OCI-LY7 (cell line): Measurements from ENCODE around the gene NKAIN2. TPM values are rescaled to one million over a fixed set of nuclear protein-coding genes. Genes with fewer than 3 reads are reported as not detected.

Experiments used
- BruUV-seq: library from RNA; stranded (reverse); fragments of 400-500 nt; replicated peaks from 2 replicates; lab custom pipeline; 2021; lab: Mats Ljungman, UMichigan
- CTCF ChIA-PET: fragments of 300-600 bp; sonication (Branson Sonifier 250); formaldehyde crosslinking; loops from one replicate; lab custom pipeline; 2022; ENCODE audit warnings: antibody characterized with exemption; ENCODE audit not compliant: unreplicated experiment; lab: Charles Lee
- POLR2A ChIA-PET: fragments of 300-600 bp; sonication (Branson Sonifier 250); formaldehyde crosslinking; loops from one replicate; lab custom pipeline; 2022; ENCODE audit warnings: antibody characterized with exemption; lab: Charles Lee
- DNase-seq: peaks from one replicate; pipeline ENCODE4 v3.0.0-alpha.2; 2015; ENCODE audit warnings: low spot score
- H2AFZ ChIP-seq: fragments of 200-600 bp; sonication (generic), shearing (Covaris generic); 2 replicates; pipeline ENCODE4 v1.6.1; 2014; ENCODE audit warnings: mild to moderate bottlenecking, antibody characterized with exemption, low read length, moderate library complexity
- H3K27ac ChIP-seq: fragments of 200-600 bp; sonication (generic); 2 replicates; pipeline ENCODE4 v1.5.1; 2014; ENCODE audit warnings: mixed run types, low read depth, mild to moderate bottlenecking, moderate library complexity, low read length, inconsistent platforms; ENCODE audit not compliant: poor library complexity, severe bottlenecking
- H3K36me3 ChIP-seq: fragments of 200-600 bp; sonication (generic); 2 replicates; pipeline ENCODE4 v1.6.1; 2014; ENCODE audit warnings: mild to moderate bottlenecking, antibody characterized with exemption, low read length, moderate library complexity, mixed read lengths; ENCODE audit not compliant: insufficient read depth
- H3K4me1 ChIP-seq: fragments of 200-600 bp; sonication (generic); 2 replicates; pipeline ENCODE4 v1.5.1; 2014; ENCODE audit warnings: mild to moderate bottlenecking, low read length; ENCODE audit not compliant: insufficient read depth, poor library complexity, severe bottlenecking
- H3K4me2 ChIP-seq: fragments of 200-600 bp; sonication (generic); 2 replicates; pipeline ENCODE4 v1.6.1; 2014; ENCODE audit warnings: mild to moderate bottlenecking, low read length
- H3K4me3 ChIP-seq: fragments of 200-600 bp; sonication (generic); 2 replicates; pipeline ENCODE4 v1.5.1; 2014; ENCODE audit warnings: mild to moderate bottlenecking, low read depth, low read length; ENCODE audit not compliant: poor library complexity, severe bottlenecking
- H3K79me2 ChIP-seq: fragments of 200-600 bp; sonication (generic); 2 replicates; pipeline ENCODE4 v1.6.1; 2016; ENCODE audit warnings: low read depth, mild to moderate bottlenecking, low read length, moderate library complexity, mixed read lengths; ENCODE audit not compliant: insufficient read depth
- H3K9me2 ChIP-seq: fragments of 200-600 bp; sonication (generic); 2 replicates; pipeline ENCODE4 v1.6.1; 2016; ENCODE audit warnings: mild to moderate bottlenecking, low read length, mixed read lengths; ENCODE audit not compliant: insufficient read depth
- H3K9me3 ChIP-seq: fragments of 200-600 bp; sonication (generic); 2 replicates; pipeline ENCODE4 v1.6.1; 2014; ENCODE audit warnings: mild to moderate bottlenecking, mixed run types, low read length, mixed read lengths
- H4K20me1 ChIP-seq: fragments of 200-600 bp; sonication (generic); 2 replicates; pipeline ENCODE4 v1.6.1; 2014; ENCODE audit warnings: mild to moderate bottlenecking, antibody characterized with exemption, low read length, moderate library complexity, mixed read lengths; ENCODE audit not compliant: insufficient read depth
- EZH2phosphoT487 ChIP-seq: fragments of 200-600 bp; sonication (generic); IDR thresholded peaks from 2 replicates; pipeline ENCODE4 v1.6.1; 2018; ENCODE audit warnings: low read depth, borderline replicate concordance, mild to moderate bottlenecking, mixed run types, antibody characterized with exemption, low read length, moderate library complexity, mixed read lengths
- intact Hi-C: fragments of 100-400 bp; cut with micrococcal nuclease; formaldehyde crosslinking; loops from one replicate; pipeline ENCODE4 v1.10.0; 2022; ENCODE audit not compliant: unreplicated experiment
- total RNA-seq, 2 experiments: library from RNA; depleted of rRNA in 1 of 2; stranded (reverse); fragments of >200 nt in 1 of 2; shearing (Covaris generic) in 1 of 2; gene quantifications; 2 replicates each; pipeline ENCODE4 v1.2.3, GENCODE V29; 2014 to 2022
- TF ChIP-seq, protein P1 (sequence below): fragments of 200-600 bp; sonication (generic); conservative IDR thresholded peaks from 2 replicates; pipeline ENCODE4 v1.5.1; 2014; ENCODE audit warnings: mild to moderate bottlenecking, antibody characterized with exemption, low read length, moderate library complexity, mixed read lengths

Gene NKAIN2
- total RNA-seq, 2 experiments from 2014 or later: not detected

DNA sequence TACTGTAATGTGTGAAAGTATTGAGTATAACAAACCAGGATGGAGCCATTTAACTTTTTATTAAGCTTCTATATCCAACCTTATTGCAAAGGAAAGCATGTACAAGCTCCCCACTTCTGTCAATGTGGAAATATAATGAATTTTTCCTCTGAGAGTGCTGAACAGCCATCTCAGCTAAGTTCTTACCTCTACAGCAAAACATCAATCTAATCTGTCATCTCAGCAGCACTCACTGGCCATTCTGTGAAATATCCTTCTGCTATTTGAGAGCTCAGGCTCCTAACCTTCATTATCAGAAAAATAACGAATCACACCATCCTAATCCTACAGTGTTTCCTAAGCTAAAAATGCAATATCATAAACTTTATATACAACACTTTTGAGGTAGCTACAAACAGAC, 964.6 kb downstream of the NKAIN2 start:
- DNase-seq: no peak
- intact Hi-C loops: no loop called here
- ChIA-PET CTCF (no interaction called here), POLR2A (interaction anchor here (1.0 kb wide), 1 partner anchor 28 kb away, joined by 3 read pairs; no protein-coding TSS in a partner anchor)
- TF ChIP-seq, protein P1, sequence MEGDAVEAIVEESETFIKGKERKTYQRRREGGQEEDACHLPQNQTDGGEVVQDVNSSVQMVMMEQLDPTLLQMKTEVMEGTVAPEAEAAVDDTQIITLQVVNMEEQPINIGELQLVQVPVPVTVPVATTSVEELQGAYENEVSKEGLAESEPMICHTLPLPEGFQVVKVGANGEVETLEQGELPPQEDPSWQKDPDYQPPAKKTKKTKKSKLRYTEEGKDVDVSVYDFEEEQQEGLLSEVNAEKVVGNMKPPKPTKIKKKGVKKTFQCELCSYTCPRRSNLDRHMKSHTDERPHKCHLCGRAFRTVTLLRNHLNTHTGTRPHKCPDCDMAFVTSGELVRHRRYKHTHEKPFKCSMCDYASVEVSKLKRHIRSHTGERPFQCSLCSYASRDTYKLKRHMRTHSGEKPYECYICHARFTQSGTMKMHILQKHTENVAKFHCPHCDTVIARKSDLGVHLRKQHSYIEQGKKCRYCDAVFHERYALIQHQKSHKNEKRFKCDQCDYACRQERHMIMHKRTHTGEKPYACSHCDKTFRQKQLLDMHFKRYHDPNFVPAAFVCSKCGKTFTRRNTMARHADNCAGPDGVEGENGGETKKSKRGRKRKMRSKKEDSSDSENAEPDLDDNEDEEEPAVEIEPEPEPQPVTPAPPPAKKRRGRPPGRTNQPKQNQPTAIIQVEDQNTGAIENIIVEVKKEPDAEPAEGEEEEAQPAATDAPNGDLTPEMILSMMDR: no peak
- no peak for TF ChIP-seq EZH2phosphoT487
- Histone ChIP-seq H3K4me1 (no peaks in the 10 kb centered on the region), H3K9me3 (no peaks in the 10 kb centered on the region), H3K4me2 (no peak overlapping the region), H3K79me2 (no peaks in the 10 kb centered on the region), H3K27ac (no peak overlapping the region), H2AFZ (no peak overlapping the region), H4K20me1 (no peaks in the 10 kb centered on the region), H3K4me3 (no peak overlapping the region), H3K9me2 (no peaks in the 10 kb centered on the region), H3K36me3 (no peaks in the 10 kb centered on the region)
- BruUV-seq: no TSS peak

DNA sequence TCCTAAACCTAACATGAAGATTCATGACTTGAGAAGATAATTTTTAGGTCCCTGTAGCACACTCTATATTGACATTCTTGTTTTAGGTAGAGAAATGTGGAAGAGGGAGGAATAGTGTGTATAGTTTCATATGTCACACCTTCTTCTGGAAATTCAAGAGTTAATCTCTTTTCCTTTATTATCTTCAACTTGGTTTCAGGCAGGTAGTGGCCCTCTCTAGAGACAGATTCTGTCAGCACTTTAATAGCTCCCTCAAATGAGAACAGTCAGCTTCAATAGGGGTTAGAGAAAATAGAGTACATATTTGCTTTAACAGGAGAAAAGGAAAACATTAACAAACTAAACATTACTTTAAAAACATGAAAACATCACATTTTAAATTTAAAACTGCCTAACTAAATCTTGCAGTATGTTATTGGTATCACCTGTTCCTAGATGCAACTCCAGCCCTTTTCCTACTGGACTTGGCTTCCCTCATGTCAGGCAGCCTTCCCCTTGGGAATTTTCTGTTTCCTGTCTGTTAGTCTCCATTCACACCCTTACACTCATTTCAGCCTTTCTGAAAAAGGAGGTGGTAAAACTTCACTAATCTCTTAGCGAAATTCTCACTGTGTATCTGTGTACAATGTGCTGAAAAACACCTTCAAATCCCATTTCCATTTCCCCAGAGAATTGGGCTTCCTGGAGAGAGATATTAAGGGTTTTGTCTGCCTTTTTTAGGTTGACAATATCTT, 966.3 kb downstream of the NKAIN2 start:
- POLR2A ChIA-PET: no interaction called here
- intact Hi-C loops: no loop called here

DNA sequence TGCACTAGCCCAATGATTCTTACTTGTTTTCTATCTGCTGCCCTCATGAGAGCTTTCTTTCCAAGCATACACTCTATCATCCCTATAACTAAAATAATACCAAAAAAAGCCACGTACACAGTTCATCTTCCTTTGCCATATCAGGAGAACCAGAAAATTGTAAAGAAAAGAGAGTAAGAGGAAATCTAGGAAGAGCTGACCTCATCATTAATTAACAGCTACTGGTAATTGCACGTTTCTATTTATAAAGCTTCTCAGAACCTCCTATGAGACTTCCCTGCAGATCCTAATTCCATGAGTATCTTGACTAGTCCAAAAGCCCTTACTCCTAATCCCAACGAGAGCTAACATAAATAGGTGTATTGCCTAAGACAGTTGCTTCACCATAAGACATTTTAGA, 967.1 kb downstream of the NKAIN2 start:
- Histone ChIP-seq H3K9me2 (no peaks in the 10 kb centered on the region), H3K4me2 (no peak overlapping the region), H3K9me3 (no peaks in the 10 kb centered on the region), H3K79me2 (no peaks in the 10 kb centered on the region), H3K27ac (no peak overlapping the region), H3K4me1 (no peaks in the 10 kb centered on the region), H4K20me1 (no peaks in the 10 kb centered on the region), H3K36me3 (no peaks in the 10 kb centered on the region), H2AFZ (no peak overlapping the region), H3K4me3 (no peak overlapping the region)
- no peak for DNase-seq
- intact Hi-C loops: no loop called here
- ChIA-PET CTCF (no interaction called here), POLR2A (no interaction called here)
- TF ChIP-seq, protein P1: no peak
- TF ChIP-seq EZH2phosphoT487: no peak
- no TSS peak for BruUV-seq

More for the DNA sequence above, 966.3 kb downstream of the NKAIN2 start:
- Histone ChIP-seq H2AFZ (no peak overlapping the region), H3K27ac (no peak overlapping the region), H3K79me2 (no peaks in the 10 kb centered on the region), H3K9me2 (no peaks in the 10 kb centered on the region), H3K4me1 (no peaks in the 10 kb centered on the region), H3K36me3 (no peaks in the 10 kb centered on the region), H3K4me3 (no peak overlapping the region), H4K20me1 (no peaks in the 10 kb centered on the region), H3K9me3 (no peaks in the 10 kb centered on the region), H3K4me2 (no peak overlapping the region)
- CTCF ChIA-PET: no interaction called here
- TF ChIP-seq, protein P1: no peak
- no peak for TF ChIP-seq EZH2phosphoT487
- no peak for DNase-seq
- BruUV-seq: no TSS peak
